Gastrocnemius medialis (tissue), 4 donors: ENCODE results near the gene MAP1LC3A.

Source experiments
- CTCF ChIP-seq, 5 experiments: fragments of 450-650 bp in 3 of 5; fragments of 200-600 bp in 2 of 5; sonication (generic) in 2 of 5; IDR thresholded peaks in 4 of 5; conservative IDR thresholded peaks in 1 of 5; 1 replicate in 4 of 5; 2 replicates in 1 of 5; pipeline ENCODE4 v1.5.1; 2016 to 2019; ENCODE audit warnings: antibody characterized with exemption in 5 of 5, mild to moderate bottlenecking in 3 of 5, moderate library complexity in 3 of 5
- POLR2A ChIP-seq, 2 donors: fragments of 450-650 bp; IDR thresholded peaks; one replicate each; pipeline ENCODE4 v1.6.1; 2017; ENCODE audit warnings: antibody characterized with exemption in 2 of 2, mild to moderate bottlenecking in 2 of 2, moderate library complexity in 2 of 2

GRCh38 chr20:34537651-34538050 is 20.9 kb upstream of the MAP1LC3A start:
- no peak for TF ChIP-seq POLR2A (IDR thresholded peaks at IDR 0.05)
- no peak for TF ChIP-seq CTCF (IDR thresholded peaks at IDR 0.05 in 4 of 5, conservative IDR thresholded peaks at IDR 0.05 in 1 of 5)
